ENCODE data around the gene FHDC1.

GRCh38 chr4:152956650-152957436 lies 20.7 kb downstream of the FHDC1 start:
- no peak for TF ChIP-seq REST (IDR thresholded peaks at IDR 0.05; ENCODE audit: insufficient read depth in 1 of 2, low read depth in 2 of 2, low read length in 2 of 2)
- TF ChIP-seq POLR2AphosphoS5 (IDR thresholded peaks at IDR 0.05; ENCODE audit: low read depth, low read length): no peak
- TF ChIP-seq SIN3A (IDR thresholded peaks at IDR 0.05; ENCODE audit: borderline replicate concordance, insufficient read depth, low read length): no peak
